Fibroblast of lung (primary cell): ENCODE results near the gene KLK3.

Experiments
- CTCF ChIP-seq, 2 donors: IDR thresholded peaks in 1 of 2; conservative IDR thresholded peaks in 1 of 2; 1 replicate in 1 of 2; 2 replicates in 1 of 2; pipeline ENCODE4 v1.5.1; 2011 to 2012; ENCODE audit warnings: low read length in 2 of 2, control low read depth in 1 of 2, inconsistent platforms in 1 of 2, low read depth in 1 of 2, mild to moderate bottlenecking in 1 of 2
- EZH2 ChIP-seq: IDR thresholded peaks from 2 replicates; pipeline ENCODE4 v1.5.1; 2012; ENCODE audit warnings: low read length, control low read depth, mild to moderate bottlenecking; ENCODE audit errors: missing control alignments

DNA sequence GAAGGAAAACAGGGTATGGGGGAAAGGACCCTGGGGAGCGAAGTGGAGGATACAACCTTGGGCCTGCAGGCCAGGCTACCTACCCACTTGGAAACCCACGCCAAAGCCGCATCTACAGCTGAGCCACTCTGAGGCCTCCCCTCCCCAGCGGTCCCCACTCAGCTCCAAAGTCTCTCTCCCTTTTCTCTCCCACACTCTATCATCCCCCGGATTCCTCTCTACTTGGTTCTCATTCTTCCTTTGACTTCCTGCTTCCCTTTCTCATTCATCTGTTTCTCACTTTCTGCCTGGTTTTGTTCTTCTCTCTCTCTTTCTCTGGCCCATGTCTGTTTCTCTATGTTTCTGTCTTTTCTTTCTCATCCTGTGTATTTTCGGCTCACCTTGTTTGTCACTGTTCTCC lies 2.7 kb downstream of the KLK3 start:
- TF ChIP-seq EZH2 (no peak), CTCF (conservative IDR thresholded peaks at IDR 0.05 in 1 of 2, IDR thresholded peaks at IDR 0.05 in 1 of 2; ENCODE audit: low read depth in 1 of 2, low read length in 2 of 2) (no peak)
